Kidney (tissue), 22 donors: ENCODE results near the gene RBMX2. TPM values are rescaled to one million over a fixed set of nuclear protein-coding genes. Genes with fewer than 3 reads are reported as not detected.
"Not testable (repeated sequence)": the region's sequence is repeated elsewhere in the genome, so short reads cannot be mapped to it uniquely, and the experiment has no call there.

Source experiments
- DNase-seq, 5 donors: peaks; one replicate each; pipeline ENCODE4 v3.0.0-alpha.2; 2013 to 2020
- FAIRE-seq: peaks from 2 replicates; lab custom pipeline; 2012; peaks lifted over from hg19 to GRCh38; lab: Jason Lieb, UNC
- H3K27ac ChIP-seq, 2 donors: one replicate each; pipeline ENCODE4 v1.7.0; 2013; ENCODE audit warnings: low read depth in 2 of 2, low read length in 2 of 2, inconsistent platforms in 1 of 2
- H3K27me3 ChIP-seq: one replicate; pipeline ENCODE4 v1.7.1; 2013; ENCODE audit warnings: low read length, inconsistent platforms; ENCODE audit not compliant: control insufficient read depth, insufficient read depth
- H3K36me3 ChIP-seq, 3 donors: one replicate each; pipeline versions ENCODE4 v1.7.0 to v1.7.1; 2013; ENCODE audit warnings: low read length in 3 of 3, control low read depth in 1 of 3, inconsistent platforms in 1 of 3; ENCODE audit not compliant: insufficient read depth in 3 of 3, control insufficient read depth in 2 of 3
- H3K4me1 ChIP-seq, 3 donors: one replicate each; pipeline versions ENCODE4 v1.7.0 to v1.7.1; 2013; ENCODE audit warnings: low read length in 3 of 3, inconsistent platforms in 1 of 3, low read depth in 1 of 3; ENCODE audit not compliant: control insufficient read depth in 2 of 3, insufficient read depth in 2 of 3
- H3K4me3 ChIP-seq, 3 donors: one replicate each; pipeline versions ENCODE4 v1.7.0 to v1.8.1; 2013; ENCODE audit warnings: low read length in 3 of 3, control low read depth in 1 of 3, inconsistent platforms in 1 of 3
- H3K9ac ChIP-seq, 3 donors: one replicate each; pipeline versions ENCODE4 v1.7.0 to v1.7.1; 2013; ENCODE audit warnings: low read length in 3 of 3, control low read depth in 1 of 3, inconsistent platforms in 1 of 3
- H3K9me3 ChIP-seq, 3 donors: one replicate each; pipeline versions ENCODE4 v1.7.0 to v1.7.1; 2013; ENCODE audit warnings: low read length in 3 of 3, control low read depth in 1 of 3, inconsistent platforms in 1 of 3; ENCODE audit not compliant: control insufficient read depth in 2 of 3, insufficient read depth in 1 of 3
- CTCF ChIP-seq: IDR thresholded peaks from 3 replicates; pipeline ENCODE4 v1.5.1; 2012; ENCODE audit warnings: mild to moderate bottlenecking, moderate library complexity, borderline replicate concordance; ENCODE audit not compliant: insufficient read depth; ENCODE audit errors: extremely low read depth
- intact Hi-C: fragments of 100-400 bp; cut with DNase I; formaldehyde crosslinking; loops from one replicate; pipeline ENCODE4 v1.11.1; 2022
- long read RNA-seq, 10 donors: library from polyadenylated mRNA in 1 of 10; unstranded in 1 of 10; transcript quantifications; one replicate each; pipeline ENCODE4 v2.0.0 and lab custom pipeline, GENCODE V29; 2021 to 2026
- polyA plus RNA-seq: library from polyadenylated mRNA; stranded (reverse); fragments of 350-450 nt; fragmentation: Illumina TruSeq; extraction: RNeasy Lipid Tissue Mini Kit (QIAGEN cat#74804); gene quantifications from one replicate; pipeline ENCODE4 v1.2.3, GENCODE V29; 2014; ENCODE audit warnings: low read depth, low replicate concordance; ENCODE audit not compliant: insufficient read depth
- total RNA-seq: library from RNA; stranded (reverse); fragmentation: NEBNext Ultra II Directional; extraction: Animal tissue kit (Norgen Biotek cat#: 25700); gene quantifications from one replicate; pipeline ENCODE4 v1.2.1, GENCODE V29; 2021
- donor health status: control.
- donor health status: control.
- donor health status: control.
- donor health status: control.
- donor health status: control.
- donor health status: DM: yes; HTN: yes; CAD: no.
- donor health status: Normal renal cell carcinoma (clear cell type).

Gene RBMX2
- total RNA-seq (16.0 TPM), polyA plus RNA-seq (24.0 TPM)
- long read RNA-seq, donor 1, partial matches to known transcripts: 0 of 5 reads
- long read RNA-seq, donor 1, other reads (novel, unspliced or antisense): 0 of 5 reads
- long read RNA-seq, donor 2, partial matches to known transcripts: 17 of 22 reads
- long read RNA-seq, donor 2, other reads (novel, unspliced or antisense): 0 of 22 reads
- long read RNA-seq, donor 3, partial matches to known transcripts: 15 of 22 reads
- long read RNA-seq, donor 3, other reads (novel, unspliced or antisense): 0 of 22 reads
- long read RNA-seq, donor 4, transcript RBMX2-201 (6 exons, 1,528 nt): major isoform, 11 of 19 reads
- long read RNA-seq, donor 4, partial matches to known transcripts: 6 of 19 reads
- long read RNA-seq, donor 4, other reads (novel, unspliced or antisense): 0 of 19 reads
- long read RNA-seq, donor 5: 0 reads
- long read RNA-seq, donor 6, transcript RBMX2-204 (2 exons, 358 nt): major isoform, 7 of 43 reads
- long read RNA-seq, donor 6, partial matches to known transcripts: 28 of 43 reads
- long read RNA-seq, donor 6, other reads (novel, unspliced or antisense): 0 of 43 reads
- long read RNA-seq, donor 7, partial matches to known transcripts: 3 of 8 reads
- long read RNA-seq, donor 7, other reads (novel, unspliced or antisense): 0 of 8 reads
- long read RNA-seq, donor 8, partial matches to known transcripts: 7 of 11 reads
- long read RNA-seq, donor 8, other reads (novel, unspliced or antisense): 0 of 11 reads
- long read RNA-seq, donor 9, partial matches to known transcripts: 6 of 8 reads
- long read RNA-seq, donor 9, other reads (novel, unspliced or antisense): 0 of 8 reads
- long read RNA-seq, donor 10, partial matches to known transcripts: 10 of 19 reads
- long read RNA-seq, donor 10, other reads (novel, unspliced or antisense): 0 of 19 reads

GRCh38 chrX:130401415-130402207 is at the start of gene RBMX2:
Gene RBMX2, plus strand, starts transcription at chrX:130401987. Its CDS starts 46 bp downstream, at chrX:130402033.
- intact Hi-C loops: no loop called here
- no peaks in the 10 kb centered on the region for H3K36me3 ChIP-seq
- H3K27ac ChIP-seq: peak within 1 kb of the TSS in 1 of 2 donors; percentile 71
- peaks cover 1% of the 10 kb centered on the region for H3K27me3 ChIP-seq
- H3K9ac ChIP-seq: peak within 1 kb of the TSS; percentile 22 to 88 (median 83)
- no peak for FAIRE-seq
- peaks cover 0 to 3% (median 0%) of the 10 kb centered on the region in 3 donors for H3K4me1 ChIP-seq
- no peaks in the 10 kb centered on the region for H3K9me3 ChIP-seq
- peak; percentile 76 to 90 (median 86) for DNase-seq
- peak within 1 kb of the TSS; percentile 90 to 96 (median 94) for H3K4me3 ChIP-seq
- TF ChIP-seq CTCF: no peak

- H3K9me3 ChIP-seq, H3K4me3 ChIP-seq, FAIRE-seq, H3K27ac ChIP-seq, DNase-seq, H3K9ac ChIP-seq, H3K4me1 ChIP-seq, H3K27me3 ChIP-seq, intact Hi-C loops, H3K36me3 ChIP-seq: not testable (repeated sequence)
These were observed 49.7 kb upstream of the RBMX2 start for GRCh38 chrX:130352050-130352449.

GRCh38 chrX:130376077-130376476 is 25.7 kb upstream of the RBMX2 start:
- no peak overlapping the region for H3K9ac ChIP-seq
- no peak for TF ChIP-seq CTCF
- no peak for DNase-seq
- intact Hi-C loops: no loop called here
- no peaks in the 10 kb centered on the region for H3K4me1 ChIP-seq
- no peak overlapping the region for H3K4me3 ChIP-seq
- no peaks in the 10 kb centered on the region for H3K36me3 ChIP-seq
- FAIRE-seq: no peak
- no peaks in the 10 kb centered on the region for H3K9me3 ChIP-seq
- no peaks in the 10 kb centered on the region for H3K27me3 ChIP-seq
- no peak overlapping the region for H3K27ac ChIP-seq
